T-helper 17 cell (primary cell): ENCODE results near the gene TFCP2. TPM values are rescaled to one million over a fixed set of nuclear protein-coding genes. Genes with fewer than 3 reads are reported as not detected.
"Not testable (repeated sequence)": the region's sequence is repeated elsewhere in the genome, so short reads cannot be mapped to it uniquely, and the experiment has no call there.

ENCODE experiments used
- ATAC-seq: fragments of 150-1000 bp; cut with Tn5 transposase; 2 replicates; pipeline ENCODE4 v1.10.0; 2021; ENCODE audit warnings: mild to moderate bottlenecking, moderate library complexity
- DNase-seq, 3 donors: peaks; one replicate each; pipeline versions ENCODE4 v3.0.0 to v3.0.0-alpha.2; 2020 to 2021
- H3K9me3 ChIP-seq: one replicate; pipeline ENCODE4 v1.7.0; 2013; ENCODE audit warnings: low read length, mild to moderate bottlenecking; ENCODE audit not compliant: control insufficient read depth, poor library complexity, severe bottlenecking
- H3K27ac Mint-ChIP-seq: one replicate; pipeline ENCODE4 v1.8.0; 2022; ENCODE audit warnings: mild to moderate bottlenecking, moderate library complexity, mixed read lengths
- H3K27me3 Mint-ChIP-seq: one replicate; pipeline ENCODE4 v1.8.0; 2022; ENCODE audit warnings: mixed read lengths
- H3K36me3 Mint-ChIP-seq: one replicate; pipeline ENCODE4 v1.8.0; 2022; ENCODE audit warnings: low read depth, mixed read lengths
- H3K4me1 Mint-ChIP-seq: one replicate; pipeline ENCODE4 v1.8.0; 2022; ENCODE audit warnings: mild to moderate bottlenecking, mixed read lengths
- H3K4me3 Mint-ChIP-seq: one replicate; pipeline ENCODE4 v1.8.0; 2022; ENCODE audit warnings: mild to moderate bottlenecking, moderate library complexity, mixed read lengths
- total RNA-seq, 4 donors: library from RNA in 2 of 4; stranded (reverse) in 2 of 4; gene quantifications; one replicate each; pipeline ENCODE4 v1.2.3 and lab custom pipeline; 2022 to 2026

The TFCP2 gene
- total RNA-seq, 2 donors from 2014 or later, result 15.7 to 20.5 TPM

DNA sequence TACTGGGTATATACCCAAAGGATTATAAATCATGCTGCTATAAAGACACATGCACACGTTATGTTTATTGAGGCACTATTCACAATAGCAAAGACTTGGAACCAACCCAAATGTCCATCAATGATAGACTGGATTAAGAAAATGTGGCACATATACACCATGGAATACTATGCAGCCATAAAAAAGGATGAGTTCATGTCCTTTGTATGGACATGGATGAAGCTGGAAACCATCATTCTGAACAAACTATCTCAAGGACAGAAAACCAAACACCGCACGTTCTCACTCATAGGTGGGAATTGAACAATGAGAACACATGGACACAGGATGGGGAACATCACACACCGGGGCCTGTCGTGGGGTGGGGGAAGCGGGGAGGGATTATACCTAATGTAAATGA, 94.1 kb downstream of the TFCP2 start:
- not testable (repeated sequence) for ATAC-seq, H3K9me3 ChIP-seq

DNA sequence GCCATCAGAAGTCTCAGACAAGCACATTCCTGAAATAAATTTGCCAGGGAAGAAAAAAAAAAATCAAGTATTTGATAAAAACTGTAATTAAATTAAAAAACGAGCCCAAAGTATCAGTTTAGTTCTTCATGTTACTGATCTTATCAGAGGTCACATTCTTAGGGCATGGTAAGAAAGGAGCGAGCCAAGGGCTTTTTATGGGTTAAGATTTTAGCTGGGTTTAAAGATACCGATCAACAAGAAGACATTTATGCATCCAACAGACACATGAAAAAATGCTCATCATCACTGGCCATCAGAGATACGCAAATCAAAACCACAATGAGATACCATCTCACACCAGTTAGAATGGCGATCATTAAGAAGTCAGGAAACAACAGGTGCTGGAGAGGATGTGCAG, 94.6 kb downstream of the TFCP2 start:
- peaks cover 37% of the 10 kb centered on the region for H3K4me1 Mint-ChIP-seq
- H3K27me3 Mint-ChIP-seq, ATAC-seq, H3K27ac Mint-ChIP-seq, DNase-seq, H3K4me3 Mint-ChIP-seq, H3K9me3 ChIP-seq, H3K36me3 Mint-ChIP-seq: not testable (repeated sequence)

More for the DNA sequence above, 94.1 kb downstream of the TFCP2 start:
- DNase-seq, H3K4me3 Mint-ChIP-seq, H3K36me3 Mint-ChIP-seq, H3K27ac Mint-ChIP-seq, H3K27me3 Mint-ChIP-seq: not testable (repeated sequence)
- peaks cover 37% of the 10 kb centered on the region for H3K4me1 Mint-ChIP-seq

DNA sequence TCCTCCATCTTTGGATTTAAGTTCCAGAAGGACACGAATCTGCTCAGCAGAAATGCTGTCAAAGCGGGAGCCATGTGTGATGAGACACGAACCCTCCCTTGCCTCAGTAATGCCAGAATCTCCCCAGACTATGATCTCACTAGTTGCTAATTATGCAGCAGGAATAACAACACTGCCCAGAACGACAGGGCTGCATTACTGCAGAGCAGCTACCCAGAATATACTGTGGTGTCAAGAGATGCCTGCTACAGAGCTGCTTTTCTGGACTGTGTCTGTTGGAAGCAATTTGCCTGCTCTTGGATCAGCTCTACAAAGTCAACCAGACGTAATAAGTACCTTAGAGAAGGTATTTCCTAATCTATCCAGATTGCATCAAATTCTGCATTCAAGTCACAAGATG, 95.0 kb downstream of the TFCP2 start:
- Mint-ChIP-seq H3K4me3 (no peak overlapping the region), H3K27me3 (no peaks in the 10 kb centered on the region), H3K36me3 (peaks cover 2% of the 10 kb centered on the region), H3K4me1 (peaks cover 37% of the 10 kb centered on the region), H3K27ac (no peak overlapping the region)
- no peak for DNase-seq
- ATAC-seq, result no peak
- no peaks in the 10 kb centered on the region for H3K9me3 ChIP-seq

DNA sequence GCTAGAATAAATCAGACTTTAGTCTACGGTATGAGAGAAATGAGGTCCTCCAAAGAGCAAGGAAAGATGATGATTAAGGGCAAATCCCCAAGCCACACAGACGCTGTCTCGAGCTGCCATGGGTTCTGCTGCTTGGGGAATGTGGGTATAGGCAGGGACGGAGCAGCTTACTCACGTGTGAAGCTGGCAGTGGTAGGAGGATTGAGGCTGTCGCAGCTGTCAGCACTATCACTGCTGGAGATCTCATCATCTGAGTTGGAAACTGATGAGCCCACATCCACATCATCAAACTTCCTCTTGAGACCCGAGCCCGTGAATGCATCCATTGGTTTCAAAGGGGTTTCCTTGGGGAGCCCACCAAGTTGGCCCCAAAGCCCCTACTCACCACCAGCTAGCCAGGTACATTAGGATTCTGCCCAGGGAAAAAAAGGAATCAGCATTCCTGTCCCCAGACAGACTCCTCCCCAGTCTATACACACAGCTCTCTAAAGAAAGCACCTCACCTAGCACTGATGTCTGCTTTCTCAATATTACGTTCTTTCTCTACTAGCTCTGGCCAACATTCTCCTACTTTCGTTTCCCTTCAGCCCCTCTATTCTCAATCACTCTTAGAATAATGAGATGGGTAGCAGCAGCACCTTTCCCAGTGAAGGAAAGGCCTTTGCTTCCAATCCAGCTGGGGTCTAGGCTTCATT, 96.6 kb downstream of the TFCP2 start:
- Mint-ChIP-seq H3K4me1 (peaks cover 24% of the 10 kb centered on the region), H3K27ac (peak overlapping the region; percentile 41), H3K4me3 (no peak overlapping the region), H3K27me3 (no peaks in the 10 kb centered on the region), H3K36me3 (no peaks in the 10 kb centered on the region)
- ATAC-seq, result peak; percentile 41
- H3K9me3 ChIP-seq, result no peaks in the 10 kb centered on the region
- no peak for DNase-seq

DNA sequence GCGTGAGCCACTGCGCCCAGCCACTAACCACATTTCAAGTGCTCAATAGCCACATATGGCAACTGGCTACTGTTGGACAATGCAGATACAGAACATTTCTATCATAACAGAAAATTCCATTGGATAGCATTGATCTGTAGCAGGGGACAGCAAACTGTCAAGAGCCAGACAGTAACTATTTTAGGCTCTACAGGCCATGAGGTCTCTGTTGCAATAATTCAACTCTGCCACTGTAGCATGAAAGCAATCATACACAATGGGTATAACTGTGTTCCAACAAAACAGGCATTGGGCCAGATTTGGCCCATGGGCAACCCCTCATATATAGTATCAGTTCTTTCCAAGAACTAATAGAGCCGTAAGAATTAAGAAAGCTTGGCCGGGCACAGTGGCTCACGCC, 97.5 kb downstream of the TFCP2 start:
- no peak for DNase-seq
- peak overlapping the region; percentile 41 for H3K27ac Mint-ChIP-seq
- no peaks in the 10 kb centered on the region for H3K27me3 Mint-ChIP-seq

DNA sequence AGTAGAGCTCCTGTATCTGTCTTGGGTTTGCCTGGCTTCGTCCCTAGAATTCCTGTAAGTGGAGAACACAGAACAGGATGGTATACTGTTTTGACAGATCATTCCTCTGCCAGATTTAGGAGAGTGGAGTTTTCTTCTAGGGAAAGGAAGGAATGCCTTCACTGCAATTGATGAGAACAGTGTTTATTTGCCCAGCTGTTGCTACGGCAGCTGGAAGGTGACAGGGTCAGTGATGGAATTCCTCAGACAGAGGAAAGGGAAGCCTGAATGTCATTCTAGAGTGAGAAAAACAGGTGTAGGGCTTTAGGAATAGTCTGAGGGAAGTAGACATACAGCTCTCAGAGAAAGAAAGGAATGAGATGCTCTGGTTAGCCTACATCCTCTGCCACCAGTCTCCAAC, 101.3 kb downstream of the TFCP2 start:
- H3K27me3 Mint-ChIP-seq, result no peaks in the 10 kb centered on the region

More for the DNA sequence above, 97.5 kb downstream of the TFCP2 start:
- Mint-ChIP-seq H3K36me3 (no peaks in the 10 kb centered on the region), H3K4me1 (peaks cover 21% of the 10 kb centered on the region), H3K4me3 (no peak overlapping the region)
- ATAC-seq, result no peak
- no peaks in the 10 kb centered on the region for H3K9me3 ChIP-seq

DNA sequence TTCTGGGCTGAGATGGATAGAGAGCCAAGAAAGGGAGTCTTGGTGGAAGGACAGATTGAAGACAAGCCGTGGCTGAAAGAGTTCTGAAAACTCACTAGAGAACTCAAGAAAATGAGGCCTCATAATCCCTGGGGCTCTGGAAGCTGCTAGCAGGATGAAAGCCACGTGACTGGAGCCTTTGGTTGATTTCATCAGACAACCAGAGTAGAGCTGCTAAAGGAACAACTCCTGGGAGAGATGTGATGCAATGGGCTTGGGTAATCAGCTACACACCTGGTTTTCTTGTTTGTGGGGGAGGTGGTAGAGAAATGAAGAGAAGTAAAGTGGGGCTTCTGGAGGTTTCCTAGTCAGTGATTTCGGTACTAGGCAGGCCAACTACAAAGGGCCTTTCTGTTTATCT, 102.9 kb downstream of the TFCP2 start:
- H3K27me3 Mint-ChIP-seq, result no peaks in the 10 kb centered on the region
- DNase-seq (no peak), ATAC-seq (no peak)
- no peaks in the 10 kb centered on the region for H3K9me3 ChIP-seq
- H3K4me3 Mint-ChIP-seq, result no peak overlapping the region
- H3K36me3 Mint-ChIP-seq, result peaks cover 2% of the 10 kb centered on the region
- H3K27ac Mint-ChIP-seq, result peak overlapping the region; percentile 21
- H3K4me1 Mint-ChIP-seq, result no peaks in the 10 kb centered on the region

More for the DNA sequence above, 101.3 kb downstream of the TFCP2 start:
- H3K36me3 Mint-ChIP-seq, result peaks cover 2% of the 10 kb centered on the region
- no peak overlapping the region for H3K4me3 Mint-ChIP-seq
- ATAC-seq (no peak), DNase-seq (no peak)
- H3K27ac Mint-ChIP-seq, result no peak overlapping the region
- H3K4me1 Mint-ChIP-seq, result peaks cover 9% of the 10 kb centered on the region
- H3K9me3 ChIP-seq, result no peaks in the 10 kb centered on the region

DNA sequence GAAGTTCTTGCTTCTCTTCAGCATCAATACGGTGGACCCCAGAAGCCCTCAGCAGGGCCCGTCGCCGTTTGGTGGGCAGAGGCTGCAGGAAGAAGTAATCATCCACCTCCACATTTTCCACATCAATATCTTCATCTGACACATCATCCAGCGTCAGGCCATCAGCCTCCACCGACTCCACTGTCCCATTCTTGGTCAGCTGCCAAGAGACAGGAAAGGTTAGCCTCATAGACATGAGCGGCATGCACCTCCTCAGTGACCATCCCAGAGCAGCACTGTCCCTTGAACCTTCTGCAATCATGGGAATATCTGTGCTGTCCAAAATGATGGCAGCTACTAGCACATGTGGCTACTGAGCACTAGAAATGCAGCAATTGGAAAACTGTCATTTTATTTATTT, 105.2 kb downstream of the TFCP2 start:
- DNase-seq (no peak), ATAC-seq (no peak)
- Mint-ChIP-seq H3K4me1 (no peaks in the 10 kb centered on the region), H3K36me3 (peaks cover 2% of the 10 kb centered on the region), H3K27me3 (no peaks in the 10 kb centered on the region), H3K4me3 (no peak overlapping the region), H3K27ac (peak overlapping the region; percentile 68)
- H3K9me3 ChIP-seq, result no peaks in the 10 kb centered on the region

DNA sequence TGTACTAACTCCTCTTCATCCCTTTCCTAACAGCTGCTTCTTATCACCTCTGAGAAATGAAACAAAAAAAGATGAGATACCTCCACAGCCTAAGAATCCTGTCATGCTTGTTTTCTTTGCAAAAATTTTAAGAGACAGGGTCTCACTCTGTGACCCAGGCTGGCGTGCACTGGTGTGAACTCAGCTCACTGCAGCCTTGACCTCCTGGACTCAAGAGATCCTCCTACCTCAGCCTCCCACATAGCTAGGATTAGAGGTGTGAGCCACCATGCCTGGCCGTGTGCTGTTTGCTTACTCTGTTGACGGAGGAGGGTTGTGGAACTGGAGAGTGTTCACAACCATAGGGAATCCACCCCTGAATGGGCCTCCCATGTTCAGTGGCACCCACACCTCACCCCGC, 105.7 kb downstream of the TFCP2 start:
- no peak for ATAC-seq
- peaks cover 2% of the 10 kb centered on the region for H3K36me3 Mint-ChIP-seq
- H3K4me3 Mint-ChIP-seq, result no peak overlapping the region
- peak overlapping the region; percentile 68 for H3K27ac Mint-ChIP-seq
- no peaks in the 10 kb centered on the region for H3K27me3 Mint-ChIP-seq
- DNase-seq, result no peak
- no peaks in the 10 kb centered on the region for H3K4me1 Mint-ChIP-seq
- H3K9me3 ChIP-seq, result no peaks in the 10 kb centered on the region

DNA sequence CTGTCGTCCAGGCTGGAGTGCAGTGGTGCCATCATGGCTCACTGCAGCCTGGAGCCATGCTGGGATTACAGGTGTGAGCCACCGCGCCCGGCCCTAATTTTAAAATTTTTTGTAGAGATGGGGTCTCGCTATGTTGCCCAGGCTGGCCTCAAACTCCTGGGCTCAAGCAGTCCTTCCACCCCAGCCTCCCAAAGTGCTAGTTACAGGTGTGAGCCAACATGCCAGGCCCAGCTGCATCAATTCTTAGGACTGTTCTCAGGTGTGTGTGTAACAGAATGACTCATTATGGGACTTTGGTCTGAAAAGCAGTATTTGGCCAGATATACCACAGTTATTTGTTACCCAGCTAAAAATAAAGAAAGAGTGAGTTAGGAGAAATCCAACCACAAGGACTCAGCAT, 107.4 kb downstream of the TFCP2 start:
- DNase-seq (no peak), ATAC-seq (no peak)
- H3K27ac Mint-ChIP-seq, result no peak overlapping the region
- H3K4me1 Mint-ChIP-seq, result no peaks in the 10 kb centered on the region
- peaks cover 2% of the 10 kb centered on the region for H3K36me3 Mint-ChIP-seq
- H3K9me3 ChIP-seq, result no peaks in the 10 kb centered on the region
- no peak overlapping the region for H3K4me3 Mint-ChIP-seq
- no peaks in the 10 kb centered on the region for H3K27me3 Mint-ChIP-seq

DNA sequence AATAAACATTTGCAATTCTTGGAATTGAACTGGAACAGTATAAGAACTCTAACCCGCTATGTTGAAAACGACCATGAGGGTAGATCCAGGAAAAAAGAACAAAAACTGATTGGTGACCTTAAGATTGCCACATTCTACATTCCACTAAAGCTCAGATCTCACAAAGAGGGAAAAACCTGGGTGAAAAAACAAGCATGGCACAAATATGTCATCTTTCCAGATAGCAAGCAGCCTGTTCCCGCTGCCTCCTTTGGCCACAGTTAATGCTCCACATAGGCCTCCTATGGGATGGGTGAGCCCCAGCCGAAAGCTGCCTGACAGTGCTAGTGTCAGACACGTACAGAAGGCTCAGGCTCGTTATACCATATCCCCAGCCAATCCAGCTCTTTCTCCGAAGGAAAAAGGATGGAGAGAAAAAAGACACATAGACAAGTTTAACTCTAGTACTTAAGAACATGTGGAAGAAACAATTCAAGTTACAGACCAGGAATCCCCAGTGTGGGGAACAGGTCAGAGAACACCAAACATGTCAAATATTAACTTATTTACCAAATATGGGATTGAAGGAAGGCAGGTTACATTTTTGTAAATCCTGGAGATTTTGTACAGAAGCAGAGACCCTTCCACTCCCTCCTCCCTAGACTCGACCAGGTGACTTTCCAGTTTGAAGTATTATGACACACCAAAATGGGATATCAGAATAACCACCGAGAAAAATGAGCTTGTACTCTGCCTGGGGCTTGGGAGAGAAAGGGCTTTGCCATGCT, 110.1 kb downstream of the TFCP2 start:
- no peak overlapping the region for H3K4me3 Mint-ChIP-seq
- peak overlapping the region; percentile 27 for H3K27ac Mint-ChIP-seq
- H3K9me3 ChIP-seq, result no peaks in the 10 kb centered on the region
- H3K36me3 Mint-ChIP-seq, result peaks cover 1% of the 10 kb centered on the region
- DNase-seq (no peak), ATAC-seq (no peak)
- no peaks in the 10 kb centered on the region for H3K27me3 Mint-ChIP-seq
- no peaks in the 10 kb centered on the region for H3K4me1 Mint-ChIP-seq

DNA sequence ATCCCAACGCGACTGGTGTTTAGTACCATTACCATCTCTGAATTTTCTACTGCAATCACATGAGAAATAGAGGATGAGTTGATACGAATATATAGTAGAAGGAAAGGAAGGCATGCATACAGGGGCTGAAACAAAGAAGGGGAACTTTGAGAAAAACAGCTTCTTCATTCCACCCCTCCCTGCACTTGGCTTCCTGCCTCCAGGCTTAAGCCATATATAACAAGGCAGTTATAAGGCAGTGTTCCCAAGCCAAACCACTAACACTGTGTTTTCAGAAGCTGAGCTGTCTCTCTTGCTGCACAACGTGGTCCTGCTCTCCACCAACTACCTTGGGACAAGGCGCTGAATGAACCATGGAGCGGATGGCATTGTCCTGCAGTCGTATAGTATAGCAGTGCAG, 113.8 kb downstream of the TFCP2 start:
- no peak for ATAC-seq
- Mint-ChIP-seq H3K27me3 (no peaks in the 10 kb centered on the region), H3K36me3 (no peaks in the 10 kb centered on the region), H3K4me3 (no peak overlapping the region), H3K4me1 (no peaks in the 10 kb centered on the region), H3K27ac (no peak overlapping the region)
- no peaks in the 10 kb centered on the region for H3K9me3 ChIP-seq
- no peak for DNase-seq

DNA sequence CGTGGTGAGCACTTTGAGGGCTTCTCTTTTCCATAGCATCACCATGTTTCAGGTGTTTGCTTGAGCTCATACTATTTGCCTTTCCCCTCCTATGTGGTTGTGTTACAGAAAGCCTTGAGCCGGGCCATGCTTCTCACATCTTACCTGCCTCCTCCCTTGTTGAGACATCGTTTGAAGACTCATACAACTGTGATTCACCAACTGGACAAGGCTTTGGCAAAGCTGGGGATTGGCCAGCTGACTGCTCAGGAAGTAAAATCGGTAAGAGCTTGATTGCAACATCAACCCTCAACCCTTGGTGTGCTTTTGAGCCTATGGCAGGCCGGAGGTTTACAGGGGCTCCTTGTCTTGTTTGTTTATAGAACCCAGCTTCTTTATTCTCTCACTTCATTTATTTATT, 116.7 kb downstream of the TFCP2 start:
- ATAC-seq (no peak), DNase-seq (no peak)
- H3K9me3 ChIP-seq, result no peaks in the 10 kb centered on the region
- no peak overlapping the region for H3K4me3 Mint-ChIP-seq
- H3K36me3 Mint-ChIP-seq, result peaks cover 4% of the 10 kb centered on the region
- no peak overlapping the region for H3K27ac Mint-ChIP-seq
- no peaks in the 10 kb centered on the region for H3K27me3 Mint-ChIP-seq
- peaks cover 5% of the 10 kb centered on the region for H3K4me1 Mint-ChIP-seq

DNA sequence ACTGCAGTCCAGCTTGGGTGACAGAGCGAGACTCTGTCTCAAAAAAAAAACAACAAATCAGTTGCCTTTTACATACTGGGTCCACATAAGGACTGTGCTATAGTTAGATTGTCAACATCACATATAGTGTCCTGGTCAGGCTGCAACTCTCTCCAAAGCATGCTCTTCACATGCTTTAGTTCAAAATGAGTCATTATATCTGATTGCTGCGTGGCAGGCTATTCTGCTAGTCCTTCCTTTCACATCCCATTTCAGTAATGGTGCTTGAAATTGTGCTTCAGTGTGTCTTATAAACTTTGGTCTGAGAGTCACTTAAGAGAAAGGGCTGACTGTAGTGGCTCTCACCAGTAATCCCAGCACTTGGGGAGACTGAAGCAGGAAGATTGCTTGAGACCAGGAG, 117.9 kb downstream of the TFCP2 start:
- no peak overlapping the region for H3K27ac Mint-ChIP-seq

More for the DNA sequence above, 117.9 kb downstream of the TFCP2 start:
- ATAC-seq (no peak), DNase-seq (no peak)
- Mint-ChIP-seq H3K4me3 (no peak overlapping the region), H3K36me3 (peaks cover 4% of the 10 kb centered on the region), H3K27me3 (no peaks in the 10 kb centered on the region), H3K4me1 (peaks cover 5% of the 10 kb centered on the region)
- H3K9me3 ChIP-seq, result no peaks in the 10 kb centered on the region
